Measurements from ENCODE around the gene OCEL1. TPM values are rescaled to one million over a fixed set of nuclear protein-coding genes. Genes with fewer than 3 reads are reported as not detected.

OCEL1 gene
- total RNA-seq, 1 experiment from 2014 or later = 25.7 TPM

GRCh38 chr19:17266589-17266974 lies 40.6 kb downstream of the OCEL1 start:
- Histone ChIP-seq H2BK20ac (ENCODE audit: low read depth, low read length, poor library complexity, severe bottlenecking) (no peak overlapping the region), H2AK5ac (ENCODE audit: insufficient read length, low read length) (no peak overlapping the region), H2AFZ (ENCODE audit: low read length) (no peak overlapping the region), H3K14ac (ENCODE audit: insufficient read depth, low read length) (no peak overlapping the region), H3K9me3 (ENCODE audit: control insufficient read depth, low read depth, low read length) (no peaks in the 10 kb centered on the region), H4K5ac (ENCODE audit: insufficient read length, low read depth, low read length) (no peak overlapping the region), H3K23ac (ENCODE audit: insufficient read length, low read depth, low read length) (no peak overlapping the region), H2BK15ac (ENCODE audit: low read depth, low read length) (no peak overlapping the region), H3K9ac (ENCODE audit: extremely low read depth, insufficient read length, low read length) (no peak overlapping the region), H3K4me2 (ENCODE audit: insufficient read depth, insufficient read length, low read length) (no peak overlapping the region), H3K79me2 (ENCODE audit: insufficient read depth, low read length) (no peaks in the 10 kb centered on the region), H4K8ac (replicated peaks; ENCODE audit: insufficient read length, low read depth, low read length) (no peak overlapping the region), H3K4ac (ENCODE audit: low read depth, low read length) (no peak overlapping the region), H4K91ac (ENCODE audit: insufficient read length, low read depth, low read length) (no peak overlapping the region), H3T11ph (ENCODE audit: low read length) (no peak overlapping the region), H3K4me1 (ENCODE audit: insufficient read depth, low read length) (peaks cover 4% of the 10 kb centered on the region; the same call in 1 of the 2 replicates), H3K27ac (ENCODE audit: insufficient read length, low read depth, low read length) (no peak overlapping the region), H2BK12ac (ENCODE audit: insufficient read length, low read depth, low read length) (no peak overlapping the region), H3K56ac (ENCODE audit: insufficient read length, low read depth, low read length) (no peak overlapping the region), H3K23me2 (ENCODE audit: insufficient read length, low read depth, low read length, poor library complexity, severe bottlenecking) (peaks cover 5% of the 10 kb centered on the region), H4K20me1 (ENCODE audit: control insufficient read depth, insufficient read depth, insufficient read length) (no peaks in the 10 kb centered on the region), H2BK120ac (ENCODE audit: low read depth, low read length, poor library complexity, severe bottlenecking) (no peak overlapping the region), H3K79me1 (ENCODE audit: insufficient read depth, low read depth, low read length, poor library complexity, severe bottlenecking) (peaks cover 10% of the 10 kb centered on the region), H3K18ac (ENCODE audit: insufficient read length, low read depth, low read length) (no peak overlapping the region), H2BK5ac (ENCODE audit: insufficient read length, low read length) (no peak overlapping the region), H3K27me3 (ENCODE audit: insufficient read depth, low read length) (no peaks in the 10 kb centered on the region)
- Mint-ChIP-seq H3K27me3 (ENCODE audit: low read depth) (peaks cover 1% of the 10 kb centered on the region), H3K36me3 (ENCODE audit: insufficient read depth in 1 of 3, low read depth in 3 of 3) (peaks cover 11 to 24% (median 22%) of the 10 kb centered on the region in 3 experiments), H3K9me3 (no peaks in the 10 kb centered on the region; a peak in 1 of 5 replicates), H3K4me1 (peaks cover 15 to 27% of the 10 kb centered on the region in 2 experiments), H3K4me3 (peak overlapping the region; percentile 94 to 96), H3K27ac (peak overlapping the region; percentile 63 to 93 (median 65); a peak in 5 of 7 replicates)
- WGBS (ENCODE audit: extremely low coverage, insufficient read length, low lambda C conversion rate) = no CpG with 5 or more reads among the region's 12 CpGs
- no peak for DNase-seq
- TF ChIP-seq, protein P1, sequence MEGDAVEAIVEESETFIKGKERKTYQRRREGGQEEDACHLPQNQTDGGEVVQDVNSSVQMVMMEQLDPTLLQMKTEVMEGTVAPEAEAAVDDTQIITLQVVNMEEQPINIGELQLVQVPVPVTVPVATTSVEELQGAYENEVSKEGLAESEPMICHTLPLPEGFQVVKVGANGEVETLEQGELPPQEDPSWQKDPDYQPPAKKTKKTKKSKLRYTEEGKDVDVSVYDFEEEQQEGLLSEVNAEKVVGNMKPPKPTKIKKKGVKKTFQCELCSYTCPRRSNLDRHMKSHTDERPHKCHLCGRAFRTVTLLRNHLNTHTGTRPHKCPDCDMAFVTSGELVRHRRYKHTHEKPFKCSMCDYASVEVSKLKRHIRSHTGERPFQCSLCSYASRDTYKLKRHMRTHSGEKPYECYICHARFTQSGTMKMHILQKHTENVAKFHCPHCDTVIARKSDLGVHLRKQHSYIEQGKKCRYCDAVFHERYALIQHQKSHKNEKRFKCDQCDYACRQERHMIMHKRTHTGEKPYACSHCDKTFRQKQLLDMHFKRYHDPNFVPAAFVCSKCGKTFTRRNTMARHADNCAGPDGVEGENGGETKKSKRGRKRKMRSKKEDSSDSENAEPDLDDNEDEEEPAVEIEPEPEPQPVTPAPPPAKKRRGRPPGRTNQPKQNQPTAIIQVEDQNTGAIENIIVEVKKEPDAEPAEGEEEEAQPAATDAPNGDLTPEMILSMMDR (conservative IDR thresholded peaks at IDR 0.05) = no peak

Data from H9 (cell line).